ENCODE data around the gene CBX6.
"Not testable (repeated sequence)": the region's sequence is repeated elsewhere in the genome, so short reads cannot be mapped to it uniquely, and the experiment has no call there.

Gene CBX6

GRCh38 chr22:38858492-38858891 is 13.5 kb downstream of the CBX6 start:
- Histone ChIP-seq H3K9me3 (ENCODE audit: control insufficient read depth, low read length) (no peaks in the 10 kb centered on the region), H3K4me1 (ENCODE audit: control insufficient read depth, insufficient read depth, low read length) (peaks cover 17% of the 10 kb centered on the region), H3K27me3 (replicated peaks; ENCODE audit: control insufficient read depth, insufficient read depth, low read length) (peaks cover 8% of the 10 kb centered on the region), H3K4me3 (ENCODE audit: low read length) (no peak overlapping the region), H3K9ac (ENCODE audit: low read length) (no peak overlapping the region), H3K36me3 (ENCODE audit: control insufficient read depth, insufficient read depth, low read length, severe bottlenecking) (no peaks in the 10 kb centered on the region)
- no peak for DNase-seq (ENCODE audit: low read depth)

GRCh38 chr22:38854476-38854875 is 17.5 kb downstream of the CBX6 start:
- DNase-seq (ENCODE audit: low read depth); H3K4me3 ChIP-seq (ENCODE audit: low read length); H3K9ac ChIP-seq (ENCODE audit: low read length); H3K27me3 ChIP-seq (replicated peaks; ENCODE audit: control insufficient read depth, insufficient read depth, low read length); H3K9me3 ChIP-seq (ENCODE audit: control insufficient read depth, low read length); H3K36me3 ChIP-seq (ENCODE audit: control insufficient read depth, insufficient read depth, low read length, severe bottlenecking): not testable (repeated sequence)
- H3K4me1 ChIP-seq (ENCODE audit: control insufficient read depth, insufficient read depth, low read length), result peaks cover 15% of the 10 kb centered on the region

- DNase-seq (ENCODE audit: low read depth); H3K9me3 ChIP-seq (ENCODE audit: control insufficient read depth, low read length); H3K4me3 ChIP-seq (ENCODE audit: low read length); H3K27me3 ChIP-seq (replicated peaks; ENCODE audit: control insufficient read depth, insufficient read depth, low read length); H3K36me3 ChIP-seq (ENCODE audit: control insufficient read depth, insufficient read depth, low read length, severe bottlenecking); H3K9ac ChIP-seq (ENCODE audit: low read length): not testable (repeated sequence)
- H3K4me1 ChIP-seq (ENCODE audit: control insufficient read depth, insufficient read depth, low read length), result peaks cover 15% of the 10 kb centered on the region
Observed at GRCh38 chr22:38853883-38854282, 18.1 kb downstream of the CBX6 start.

GRCh38 chr22:38853196-38853651 is 18.8 kb downstream of the CBX6 start:
- DNase-seq (ENCODE audit: low read depth), result no peak
- Histone ChIP-seq H3K27me3 (replicated peaks; ENCODE audit: control insufficient read depth, insufficient read depth, low read length) (no peaks in the 10 kb centered on the region), H3K4me3 (ENCODE audit: low read length) (no peak overlapping the region)

GRCh38 chr22:38852522-38852921 is 19.5 kb downstream of the CBX6 start:
- Histone ChIP-seq H3K4me3 (ENCODE audit: low read length) (no peak overlapping the region), H3K36me3 (ENCODE audit: control insufficient read depth, insufficient read depth, low read length, severe bottlenecking) (no peaks in the 10 kb centered on the region), H3K9me3 (ENCODE audit: control insufficient read depth, low read length) (no peaks in the 10 kb centered on the region), H3K4me1 (ENCODE audit: control insufficient read depth, insufficient read depth, low read length) (peaks cover 15% of the 10 kb centered on the region), H3K9ac (ENCODE audit: low read length) (no peak overlapping the region), H3K27me3 (replicated peaks; ENCODE audit: control insufficient read depth, insufficient read depth, low read length) (no peaks in the 10 kb centered on the region)
- no peak for DNase-seq (ENCODE audit: low read depth)

More at GRCh38 chr22:38853196-38853651, 18.8 kb downstream of the CBX6 start:
- H3K9me3 ChIP-seq (ENCODE audit: control insufficient read depth, low read length), result no peaks in the 10 kb centered on the region
- H3K9ac ChIP-seq (ENCODE audit: low read length), result no peak overlapping the region
- no peaks in the 10 kb centered on the region for H3K36me3 ChIP-seq (ENCODE audit: control insufficient read depth, insufficient read depth, low read length, severe bottlenecking)
- peaks cover 15% of the 10 kb centered on the region for H3K4me1 ChIP-seq (ENCODE audit: control insufficient read depth, insufficient read depth, low read length)

GRCh38 chr22:38850941-38851849 is 20.8 kb downstream of the CBX6 start:
- no peaks in the 10 kb centered on the region for H3K9me3 ChIP-seq (ENCODE audit: control insufficient read depth, low read length)
- no peak overlapping the region for H3K4me3 ChIP-seq (ENCODE audit: low read length)
- no peak overlapping the region for H3K9ac ChIP-seq (ENCODE audit: low read length)
- H3K4me1 ChIP-seq (ENCODE audit: control insufficient read depth, insufficient read depth, low read length), result peaks cover 15% of the 10 kb centered on the region
- H3K36me3 ChIP-seq (ENCODE audit: control insufficient read depth, insufficient read depth, low read length, severe bottlenecking), result no peaks in the 10 kb centered on the region
- H3K27me3 ChIP-seq (replicated peaks; ENCODE audit: control insufficient read depth, insufficient read depth, low read length), result no peaks in the 10 kb centered on the region
- peak; percentile 58 for DNase-seq (ENCODE audit: low read depth)

- H3K4me1 ChIP-seq (ENCODE audit: control insufficient read depth, insufficient read depth, low read length), result peaks cover 11% of the 10 kb centered on the region
- H3K36me3 ChIP-seq (ENCODE audit: control insufficient read depth, insufficient read depth, low read length, severe bottlenecking), result no peaks in the 10 kb centered on the region
- H3K4me3 ChIP-seq (ENCODE audit: low read length), result no peak overlapping the region
- no peak overlapping the region for H3K9ac ChIP-seq (ENCODE audit: low read length)
- no peaks in the 10 kb centered on the region for H3K27me3 ChIP-seq (replicated peaks; ENCODE audit: control insufficient read depth, insufficient read depth, low read length)
- no peak for DNase-seq (ENCODE audit: low read depth)
- no peaks in the 10 kb centered on the region for H3K9me3 ChIP-seq (ENCODE audit: control insufficient read depth, low read length)
Observed at GRCh38 chr22:38850399-38850798, 21.6 kb downstream of the CBX6 start.

GRCh38 chr22:38849811-38850210 is 22.2 kb downstream of the CBX6 start:
- Histone ChIP-seq H3K4me1 (ENCODE audit: control insufficient read depth, insufficient read depth, low read length) (peaks cover 11% of the 10 kb centered on the region), H3K9me3 (ENCODE audit: control insufficient read depth, low read length) (no peaks in the 10 kb centered on the region), H3K36me3 (ENCODE audit: control insufficient read depth, insufficient read depth, low read length, severe bottlenecking) (no peaks in the 10 kb centered on the region), H3K27me3 (replicated peaks; ENCODE audit: control insufficient read depth, insufficient read depth, low read length) (no peaks in the 10 kb centered on the region), H3K9ac (ENCODE audit: low read length) (no peak overlapping the region), H3K4me3 (ENCODE audit: low read length) (no peak overlapping the region)
- DNase-seq (ENCODE audit: low read depth), result no peak

- no peaks in the 10 kb centered on the region for H3K27me3 ChIP-seq (replicated peaks; ENCODE audit: control insufficient read depth, insufficient read depth, low read length)
- no peak overlapping the region for H3K9ac ChIP-seq (ENCODE audit: low read length)
- peaks cover 9% of the 10 kb centered on the region for H3K4me1 ChIP-seq (ENCODE audit: control insufficient read depth, insufficient read depth, low read length)
- no peak overlapping the region for H3K4me3 ChIP-seq (ENCODE audit: low read length)
- no peaks in the 10 kb centered on the region for H3K36me3 ChIP-seq (ENCODE audit: control insufficient read depth, insufficient read depth, low read length, severe bottlenecking)
- DNase-seq (ENCODE audit: low read depth), result peak; percentile 42
- H3K9me3 ChIP-seq (ENCODE audit: control insufficient read depth, low read length), result no peaks in the 10 kb centered on the region
Observed at GRCh38 chr22:38846412-38846811, 25.6 kb downstream of the CBX6 start.

GRCh38 chr22:38845004-38845740 is 26.8 kb downstream of the CBX6 start:
- no peak overlapping the region for H3K4me3 ChIP-seq (ENCODE audit: low read length)
- no peaks in the 10 kb centered on the region for H3K9me3 ChIP-seq (ENCODE audit: control insufficient read depth, low read length)
- no peak for DNase-seq (ENCODE audit: low read depth)
- H3K36me3 ChIP-seq (ENCODE audit: control insufficient read depth, insufficient read depth, low read length, severe bottlenecking), result no peaks in the 10 kb centered on the region
- no peaks in the 10 kb centered on the region for H3K27me3 ChIP-seq (replicated peaks; ENCODE audit: control insufficient read depth, insufficient read depth, low read length)
- no peak overlapping the region for H3K9ac ChIP-seq (ENCODE audit: low read length)
- peaks cover 6% of the 10 kb centered on the region for H3K4me1 ChIP-seq (ENCODE audit: control insufficient read depth, insufficient read depth, low read length)

GRCh38 chr22:38844315-38845003 is 27.6 kb downstream of the CBX6 start:
- Histone ChIP-seq H3K27me3 (replicated peaks; ENCODE audit: control insufficient read depth, insufficient read depth, low read length) (no peaks in the 10 kb centered on the region), H3K9ac (ENCODE audit: low read length) (no peak overlapping the region), H3K9me3 (ENCODE audit: control insufficient read depth, low read length) (no peaks in the 10 kb centered on the region), H3K4me3 (ENCODE audit: low read length) (peak overlapping the region; percentile 55), H3K36me3 (ENCODE audit: control insufficient read depth, insufficient read depth, low read length, severe bottlenecking) (no peaks in the 10 kb centered on the region), H3K4me1 (ENCODE audit: control insufficient read depth, insufficient read depth, low read length) (peaks cover 9% of the 10 kb centered on the region)
- DNase-seq (ENCODE audit: low read depth), result no peak

Measured in adipocyte (in vitro differentiated cells).